Activated CD8-positive, alpha-beta T cell treated with anti-CD3 and anti-CD28 coated beads, Interleukin-2, amount 10 ng/mL, durations not matched to agents 7 days and 5 days (primary cell): ENCODE data around the gene SLC25A31. TPM values are rescaled to one million over a fixed set of nuclear protein-coding genes. Genes with fewer than 3 reads are reported as not detected.

ENCODE experiments used
- ATAC-seq: fragments of 150-1000 bp; cut with Tn5 transposase; one replicate; pipeline ENCODE4 v1.10.0; 2021; ENCODE audit warnings: moderate library complexity
- CTCF ChIA-PET: fragments of 350-600 bp; sonication (Branson Sonifier 250); formaldehyde crosslinking; loops from one replicate; lab custom pipeline; 2021; ENCODE audit warnings: antibody characterized with exemption; lab: Charles Lee
- POLR2A ChIA-PET: fragments of 350-600 bp; sonication (Branson Sonifier 250); formaldehyde crosslinking; loops from one replicate; lab custom pipeline; 2021; ENCODE audit warnings: antibody characterized with exemption; lab: Charles Lee
- DNase-seq: peaks from one replicate; pipeline ENCODE4 v3.0.0-alpha.2; 2020
- H3K27ac Mint-ChIP-seq: one replicate; pipeline ENCODE4 v1.8.0; 2021; ENCODE audit warnings: mild to moderate bottlenecking, mixed read lengths
- H3K27me3 Mint-ChIP-seq: one replicate; pipeline ENCODE4 v1.8.0; 2021; ENCODE audit warnings: low read depth, mixed read lengths
- H3K36me3 Mint-ChIP-seq: one replicate; pipeline ENCODE4 v1.8.0; 2021; ENCODE audit warnings: low read depth, mixed read lengths
- H3K4me1 Mint-ChIP-seq: one replicate; pipeline ENCODE4 v1.8.0; 2021; ENCODE audit warnings: low read depth, mixed read lengths
- H3K4me3 Mint-ChIP-seq: one replicate; pipeline ENCODE4 v1.8.0; 2021; ENCODE audit warnings: mild to moderate bottlenecking, mixed read lengths
- H3K9me3 Mint-ChIP-seq: one replicate; pipeline ENCODE4 v1.8.0; 2022; ENCODE audit warnings: mixed read lengths; ENCODE audit not compliant: insufficient read depth
- total RNA-seq, 2 experiments: library from RNA; stranded (reverse); gene quantifications; one replicate each; pipeline ENCODE4 v1.2.3, GENCODE V29; 2021

Gene SLC25A31
- not detected for total RNA-seq

- no peak within 1 kb of the TSS for H3K4me3 Mint-ChIP-seq
- peaks cover 6% of the 10 kb centered on the region for H3K27me3 Mint-ChIP-seq
- no peak within 1 kb of the TSS for H3K27ac Mint-ChIP-seq
- ChIA-PET POLR2A (no interaction called here), CTCF (no interaction called here)
- ATAC-seq: no peak
- H3K4me1 Mint-ChIP-seq: no peaks in the 10 kb centered on the region
- no peaks in the 10 kb centered on the region for H3K9me3 Mint-ChIP-seq
- DNase-seq: no peak
- no peaks in the 10 kb centered on the region for H3K36me3 Mint-ChIP-seq
Measured at GRCh38 chr4:127730142-127730913, at the start of gene SLC25A31. TSS of gene SLC25A31 (plus strand) at chr4:127730400. CDS start at chr4:127730546, 146 bp downstream.

- CTCF ChIA-PET: no interaction called here
- no peaks in the 10 kb centered on the region for H3K9me3 Mint-ChIP-seq
- no peak overlapping the region for H3K4me3 Mint-ChIP-seq
- H3K27ac Mint-ChIP-seq: no peak overlapping the region
- no peaks in the 10 kb centered on the region for H3K36me3 Mint-ChIP-seq
- H3K4me1 Mint-ChIP-seq: no peaks in the 10 kb centered on the region
- POLR2A ChIA-PET: no interaction called here
- DNase-seq: no peak
- ATAC-seq: no peak
- H3K27me3 Mint-ChIP-seq: peaks cover 3% of the 10 kb centered on the region
Measured at GRCh38 chr4:127685292-127685691, 44.9 kb upstream of the SLC25A31 start.

GRCh38 chr4:127686658-127687057 is 43.5 kb upstream of the SLC25A31 start:
- H3K4me3 Mint-ChIP-seq: no peak overlapping the region
- H3K36me3 Mint-ChIP-seq: no peaks in the 10 kb centered on the region
- ATAC-seq (no peak), DNase-seq (no peak)
- H3K4me1 Mint-ChIP-seq: no peaks in the 10 kb centered on the region
- no peaks in the 10 kb centered on the region for H3K9me3 Mint-ChIP-seq
- ChIA-PET POLR2A (no interaction called here), CTCF (no interaction called here)
- H3K27ac Mint-ChIP-seq: no peak overlapping the region
- peaks cover 3% of the 10 kb centered on the region for H3K27me3 Mint-ChIP-seq

- Mint-ChIP-seq H3K27me3 (peaks cover 3% of the 10 kb centered on the region), H3K4me1 (no peaks in the 10 kb centered on the region), H3K9me3 (no peaks in the 10 kb centered on the region), H3K27ac (no peak overlapping the region), H3K4me3 (no peak overlapping the region), H3K36me3 (no peaks in the 10 kb centered on the region)
- POLR2A ChIA-PET: no interaction called here
- DNase-seq (no peak), ATAC-seq (no peak)
- CTCF ChIA-PET: no interaction called here
Measured at GRCh38 chr4:127687580-127687979, 42.6 kb upstream of the SLC25A31 start.

GRCh38 chr4:127698789-127699200 is 31.4 kb upstream of the SLC25A31 start:
- DNase-seq: no peak
- Mint-ChIP-seq H3K9me3 (no peaks in the 10 kb centered on the region), H3K4me3 (no peak overlapping the region), H3K4me1 (no peaks in the 10 kb centered on the region), H3K27me3 (peaks cover 2% of the 10 kb centered on the region), H3K36me3 (no peaks in the 10 kb centered on the region), H3K27ac (no peak overlapping the region)
- ChIA-PET CTCF (no interaction called here), POLR2A (no interaction called here)
- no peak for ATAC-seq

- no peaks in the 10 kb centered on the region for H3K4me1 Mint-ChIP-seq
- ChIA-PET POLR2A (no interaction called here), CTCF (no interaction called here)
- no peak for ATAC-seq
- H3K4me3 Mint-ChIP-seq: no peak overlapping the region
- peaks cover 2% of the 10 kb centered on the region for H3K27me3 Mint-ChIP-seq
- no peak for DNase-seq
- H3K36me3 Mint-ChIP-seq: no peaks in the 10 kb centered on the region
- no peak overlapping the region for H3K27ac Mint-ChIP-seq
- no peaks in the 10 kb centered on the region for H3K9me3 Mint-ChIP-seq
Measured at GRCh38 chr4:127708985-127709384, 21.2 kb upstream of the SLC25A31 start.

- peaks cover 4% of the 10 kb centered on the region for H3K27me3 Mint-ChIP-seq
- H3K4me3 Mint-ChIP-seq: no peak overlapping the region
- H3K9me3 Mint-ChIP-seq: no peaks in the 10 kb centered on the region
- ATAC-seq (no peak), DNase-seq (no peak)
- ChIA-PET CTCF (no interaction called here), POLR2A (no interaction called here)
- no peak overlapping the region for H3K27ac Mint-ChIP-seq
- no peaks in the 10 kb centered on the region for H3K36me3 Mint-ChIP-seq
- H3K4me1 Mint-ChIP-seq: no peaks in the 10 kb centered on the region
Measured at GRCh38 chr4:127709456-127709855, 20.7 kb upstream of the SLC25A31 start.

GRCh38 chr4:127731406-127731805 is 1.2 kb downstream of the SLC25A31 start:
- DNase-seq (no peak), ATAC-seq (no peak)
- POLR2A ChIA-PET: interaction anchor here (0.7 kb wide), 1 partner anchor 73 kb away, joined by 6 read pairs; no protein-coding TSS in a partner anchor
- Mint-ChIP-seq H3K27ac (no peak overlapping the region), H3K4me1 (no peaks in the 10 kb centered on the region), H3K27me3 (peaks cover 6% of the 10 kb centered on the region), H3K4me3 (no peak overlapping the region), H3K9me3 (no peaks in the 10 kb centered on the region), H3K36me3 (no peaks in the 10 kb centered on the region)
- CTCF ChIA-PET: interaction anchor here (1.6 to 1.7 kb wide), 2 partner anchors 51 to 130 kb away, joined by 5 to 7 read pairs; no protein-coding TSS in a partner anchor

GRCh38 chr4:127732623-127733328 is 2.6 kb downstream of the SLC25A31 start:
- DNase-seq: no peak
- Mint-ChIP-seq H3K4me3 (no peak overlapping the region), H3K4me1 (no peaks in the 10 kb centered on the region), H3K36me3 (no peaks in the 10 kb centered on the region), H3K9me3 (no peaks in the 10 kb centered on the region), H3K27me3 (peaks cover 1% of the 10 kb centered on the region), H3K27ac (no peak overlapping the region)
- ChIA-PET CTCF (interaction anchor here (0.7 to 1.8 kb wide), 9 partner anchors 9 to 146 kb away, joined by 3 to 11 read pairs (median 5); partner anchors contain the start of gene INTU), POLR2A (no interaction called here)
- ATAC-seq: no peak

- no peak for DNase-seq
- H3K4me3 Mint-ChIP-seq: no peak overlapping the region
- no peaks in the 10 kb centered on the region for H3K4me1 Mint-ChIP-seq
- no peaks in the 10 kb centered on the region for H3K36me3 Mint-ChIP-seq
- POLR2A ChIA-PET: no interaction called here
- no peaks in the 10 kb centered on the region for H3K9me3 Mint-ChIP-seq
- no peak for ATAC-seq
- H3K27ac Mint-ChIP-seq: no peak overlapping the region
- peaks cover 6% of the 10 kb centered on the region for H3K27me3 Mint-ChIP-seq
- CTCF ChIA-PET: no interaction called here
Measured at GRCh38 chr4:127734976-127735375, 4.8 kb downstream of the SLC25A31 start.

- POLR2A ChIA-PET: no interaction called here
- Mint-ChIP-seq H3K9me3 (no peaks in the 10 kb centered on the region), H3K27me3 (peaks cover 6% of the 10 kb centered on the region), H3K27ac (no peak overlapping the region), H3K36me3 (no peaks in the 10 kb centered on the region), H3K4me1 (no peaks in the 10 kb centered on the region), H3K4me3 (no peak overlapping the region)
- CTCF ChIA-PET: no interaction called here
- DNase-seq: no peak
- ATAC-seq: no peak
Measured at GRCh38 chr4:127737295-127737694, 7.1 kb downstream of the SLC25A31 start.

GRCh38 chr4:127741247-127741646 is 11.0 kb downstream of the SLC25A31 start:
- peaks cover 10% of the 10 kb centered on the region for H3K27me3 Mint-ChIP-seq
- ChIA-PET POLR2A (no interaction called here), CTCF (no interaction called here)
- no peak for DNase-seq
- H3K27ac Mint-ChIP-seq: no peak overlapping the region
- H3K4me3 Mint-ChIP-seq: no peak overlapping the region
- H3K9me3 Mint-ChIP-seq: no peaks in the 10 kb centered on the region
- no peaks in the 10 kb centered on the region for H3K36me3 Mint-ChIP-seq
- H3K4me1 Mint-ChIP-seq: no peaks in the 10 kb centered on the region
- no peak for ATAC-seq
